OCI-LY1 (cell line): ENCODE results near the gene GPR160.

Experiments used
- CTCF ChIP-seq: fragments of 200-600 bp; sonication (generic), shearing (Covaris generic); IDR thresholded peaks from 2 replicates; pipeline ENCODE4 v1.5.1; 2017; ENCODE audit warnings: mild to moderate bottlenecking, antibody characterized with exemption, low read length, moderate library complexity, mixed read lengths
- EZH2 ChIP-seq: fragments of 200-600 bp; sonication (generic), shearing (Covaris generic); IDR thresholded peaks from 2 replicates; pipeline ENCODE4 v1.8.0; 2017; ENCODE audit warnings: borderline replicate concordance, mixed run types, mild to moderate bottlenecking, antibody characterized with exemption, low read length, moderate library complexity, mixed read lengths

GRCh38 chr3:170043506-170043905, 5.7 kb downstream of the GPR160 start:
- TF ChIP-seq CTCF, result no peak
- TF ChIP-seq EZH2, result no peak
